ENCODE results near the gene NOPCHAP1.

GRCh38 chr12:105033851-105034250 lies 47.7 kb downstream of the NOPCHAP1 start:
- no peak for TF ChIP-seq CTCF (IDR thresholded peaks at IDR 0.05)
- TF ChIP-seq POLR2A (IDR thresholded peaks at IDR 0.05): no peak
- no peak for TF ChIP-seq POLR2AphosphoS5 (IDR thresholded peaks at IDR 0.05)

Data from prostate gland (tissue), 2 donors.